GM21619 (cell line): ENCODE results near the gene NUDT22.

Experiments used
- ATAC-seq: cut with Tn5 transposase; IDR thresholded peaks from one replicate; pipeline ENCODE4 v1.9.1; 2021; ENCODE audit not compliant: unreplicated experiment

Gene NUDT22

GRCh38 chr11:64226507-64227051 lies 505 bp downstream of the NUDT22 start:
- ATAC-seq, result peak; percentile 34

GRCh38 chr11:64227405-64227956 lies 1.4 kb downstream of the NUDT22 start:
- no peak for ATAC-seq

GRCh38 chr11:64229090-64229743 lies 3.1 kb downstream of the NUDT22 start:
- no peak for ATAC-seq

- ATAC-seq, result no peak
Observed at GRCh38 chr11:64229744-64230170, 3.7 kb downstream of the NUDT22 start.

- peak; percentile 40 for ATAC-seq
Observed at GRCh38 chr11:64230171-64230984, 4.3 kb downstream of the NUDT22 start, which contains the start of gene DNAJC4. Gene DNAJC4 (plus strand): TSS chr11:64230548. CDS start chr11:64230855, 307 bp downstream.

GRCh38 chr11:64230985-64231365 lies 4.9 kb downstream of the NUDT22 start:
- no peak for ATAC-seq

GRCh38 chr11:64231546-64231945 lies 5.5 kb downstream of the NUDT22 start:
- no peak for ATAC-seq

- no peak for ATAC-seq
Observed at GRCh38 chr11:64232182-64232966, 6.3 kb downstream of the NUDT22 start.

- no peak for ATAC-seq
Observed at GRCh38 chr11:64232967-64233315, 6.9 kb downstream of the NUDT22 start.

GRCh38 chr11:64233913-64234586 lies 8.0 kb downstream of the NUDT22 start, which contains the start of gene VEGFB:
Gene VEGFB (plus strand): TSS chr11:64234584. CDS start chr11:64234834, 250 bp downstream.
- peak; percentile 35 for ATAC-seq

- ATAC-seq, result no peak
Observed at GRCh38 chr11:64234647-64235379, 8.7 kb downstream of the NUDT22 start.

GRCh38 chr11:64235437-64236161 lies 9.5 kb downstream of the NUDT22 start:
- ATAC-seq, result no peak

- no peak for ATAC-seq
Observed at GRCh38 chr11:64237484-64237951, 11.4 kb downstream of the NUDT22 start.

- no peak for ATAC-seq
Observed at GRCh38 chr11:64238076-64238475, 12.0 kb downstream of the NUDT22 start.

GRCh38 chr11:64238999-64239398 lies 12.9 kb downstream of the NUDT22 start:
- no peak for ATAC-seq

GRCh38 chr11:64239662-64240434 lies 13.8 kb downstream of the NUDT22 start:
- peak; percentile 3 for ATAC-seq

- peak; percentile 40 for ATAC-seq
Observed at GRCh38 chr11:64240435-64241240, 14.6 kb downstream of the NUDT22 start, which contains the start of gene FKBP2. Gene FKBP2 (plus strand): TSS chr11:64241095. CDS start chr11:64242388, 1,293 bp downstream.
